Neural cell (in vitro differentiated cells): Measurements from ENCODE around the gene CAPN12. TPM values are rescaled to one million over a fixed set of nuclear protein-coding genes. Genes with fewer than 3 reads are reported as not detected.

Experiments used
- H2AFZ ChIP-seq: fragments of 200-600, 300-800 bp; sonication (generic), shearing (Covaris generic); 2 replicates; pipeline ENCODE4 v1.6.0; 2014; ENCODE audit warnings: low read depth, mild to moderate bottlenecking, antibody characterized with exemption, low read length, moderate library complexity
- H3F3A ChIP-seq: fragments of 200-600 bp; shearing (Covaris generic); 2 replicates; pipeline ENCODE4 v1.6.1; 2016; ENCODE audit warnings: mild to moderate bottlenecking, moderate library complexity, mixed read lengths, antibody characterized with exemption, low read length; ENCODE audit not compliant: insufficient read depth, poor library complexity, severe bottlenecking
- H3K27ac ChIP-seq: fragments of 200-600, 300-800 bp; sonication (generic), shearing (Covaris generic); 2 replicates; pipeline ENCODE4 v1.5.1; 2014; ENCODE audit warnings: mild to moderate bottlenecking, low read length, moderate library complexity
- H3K27me3 ChIP-seq: fragments of 300-800, 200-600 bp; sonication (generic), shearing (Covaris generic); 2 replicates; pipeline ENCODE4 v1.6.0; 2014; ENCODE audit warnings: mild to moderate bottlenecking, low read depth, low read length, moderate library complexity; ENCODE audit not compliant: insufficient read depth
- H3K36me3 ChIP-seq: fragments of 300-800, 200-600 bp; sonication (generic), shearing (Covaris generic); 2 replicates; pipeline ENCODE4 v1.5.1; 2014; ENCODE audit warnings: mild to moderate bottlenecking, antibody characterized with exemption, low read length, moderate library complexity; ENCODE audit not compliant: insufficient read depth
- H3K4me2 ChIP-seq: fragments of 300-800, 200-600 bp; sonication (generic), shearing (Covaris generic); 2 replicates; pipeline ENCODE4 v1.6.0; 2014; ENCODE audit warnings: mild to moderate bottlenecking, low read length
- H3K4me3 ChIP-seq: fragments of 300-800, 200-600 bp; sonication (generic), shearing (Covaris generic); 2 replicates; pipeline ENCODE4 v1.5.1; 2014; ENCODE audit warnings: mild to moderate bottlenecking, low read length, moderate library complexity
- H3K79me2 ChIP-seq: fragments of 200-600 bp; shearing (Covaris generic); replicated peaks from 2 replicates; pipeline ENCODE4 v1.6.0; 2014; ENCODE audit warnings: mild to moderate bottlenecking, low read length, moderate library complexity; ENCODE audit not compliant: insufficient read depth
- H3K9ac ChIP-seq: fragments of 300-800, 200-600 bp; sonication (generic), shearing (Covaris generic); 2 replicates; pipeline ENCODE4 v1.6.1; 2016; ENCODE audit warnings: mild to moderate bottlenecking, low read length, mixed read lengths
- H3K9me2 ChIP-seq: fragments of 200-600 bp; shearing (Covaris generic); 2 replicates; pipeline ENCODE4 v1.6.1; 2016; ENCODE audit warnings: mild to moderate bottlenecking, low read length, mixed read lengths; ENCODE audit not compliant: insufficient read depth
- H3K9me3 ChIP-seq: fragments of 200-600, 300-800 bp; sonication (generic), shearing (Covaris generic); 2 replicates; pipeline ENCODE4 v1.6.1; 2016; ENCODE audit warnings: mild to moderate bottlenecking, mixed run types, low read length, moderate library complexity, mixed read lengths
- H4K20me1 ChIP-seq: fragments of 200-600 bp; shearing (Covaris generic); 2 replicates; pipeline ENCODE4 v1.6.1; 2016; ENCODE audit warnings: mild to moderate bottlenecking, mixed run types; ENCODE audit not compliant: insufficient read depth
- CTCF ChIP-seq: fragments of 450-650 bp; IDR thresholded peaks from 2 replicates; pipeline ENCODE4 v1.5.1; 2014; ENCODE audit warnings: antibody characterized with exemption, mild to moderate bottlenecking, moderate library complexity; ENCODE audit not compliant: poor library complexity, severe bottlenecking
- EP300 ChIP-seq: fragments of 450-650 bp; conservative IDR thresholded peaks from 2 replicates; pipeline ENCODE4 v1.6.1; 2014; ENCODE audit warnings: antibody characterized with exemption, mild to moderate bottlenecking, moderate library complexity; ENCODE audit not compliant: poor library complexity, severe bottlenecking
- EZH2 ChIP-seq: fragments of 200-600, 300-800 bp; shearing (Covaris generic), sonication (generic); IDR thresholded peaks from 2 replicates; pipeline ENCODE4 v1.6.1; 2014; ENCODE audit warnings: antibody characterized with exemption, low read length, borderline replicate concordance, mild to moderate bottlenecking; ENCODE audit not compliant: insufficient read depth, poor library complexity, severe bottlenecking
- MXI1 ChIP-seq: fragments of 450-650 bp; conservative IDR thresholded peaks from 2 replicates; pipeline ENCODE4 v1.6.1; 2014; ENCODE audit warnings: antibody characterized with exemption, mild to moderate bottlenecking; ENCODE audit not compliant: poor library complexity, severe bottlenecking
- POLR2AphosphoS5 ChIP-seq: IDR thresholded peaks from 2 replicates; pipeline ENCODE4 v1.6.1; 2012
- RAD21 ChIP-seq: fragments of 450-650 bp; conservative IDR thresholded peaks from 2 replicates; pipeline ENCODE4 v1.6.1; 2014; ENCODE audit warnings: antibody characterized with exemption, mild to moderate bottlenecking, moderate library complexity
- REST ChIP-seq: IDR thresholded peaks from 2 replicates; pipeline ENCODE4 v1.6.1; 2012; ENCODE audit warnings: borderline replicate concordance
- SMC3 ChIP-seq: fragments of 450-650 bp; conservative IDR thresholded peaks from 2 replicates; pipeline ENCODE4 v1.6.1; 2014; ENCODE audit warnings: antibody characterized with exemption, mild to moderate bottlenecking, moderate library complexity; ENCODE audit not compliant: poor library complexity
- TAF1 ChIP-seq: IDR thresholded peaks from 2 replicates; pipeline ENCODE4 v1.6.1; 2012; ENCODE audit warnings: low read depth
- polyA plus RNA-seq: library from polyadenylated mRNA; depleted of rRNA; stranded (reverse); fragments of >200 nt; gene quantifications from 2 replicates; pipeline ENCODE4 v1.2.3, GENCODE V29; 2014

The CAPN12 gene
- polyA plus RNA-seq, 1 donor from 2014 or later, result not detected

DNA sequence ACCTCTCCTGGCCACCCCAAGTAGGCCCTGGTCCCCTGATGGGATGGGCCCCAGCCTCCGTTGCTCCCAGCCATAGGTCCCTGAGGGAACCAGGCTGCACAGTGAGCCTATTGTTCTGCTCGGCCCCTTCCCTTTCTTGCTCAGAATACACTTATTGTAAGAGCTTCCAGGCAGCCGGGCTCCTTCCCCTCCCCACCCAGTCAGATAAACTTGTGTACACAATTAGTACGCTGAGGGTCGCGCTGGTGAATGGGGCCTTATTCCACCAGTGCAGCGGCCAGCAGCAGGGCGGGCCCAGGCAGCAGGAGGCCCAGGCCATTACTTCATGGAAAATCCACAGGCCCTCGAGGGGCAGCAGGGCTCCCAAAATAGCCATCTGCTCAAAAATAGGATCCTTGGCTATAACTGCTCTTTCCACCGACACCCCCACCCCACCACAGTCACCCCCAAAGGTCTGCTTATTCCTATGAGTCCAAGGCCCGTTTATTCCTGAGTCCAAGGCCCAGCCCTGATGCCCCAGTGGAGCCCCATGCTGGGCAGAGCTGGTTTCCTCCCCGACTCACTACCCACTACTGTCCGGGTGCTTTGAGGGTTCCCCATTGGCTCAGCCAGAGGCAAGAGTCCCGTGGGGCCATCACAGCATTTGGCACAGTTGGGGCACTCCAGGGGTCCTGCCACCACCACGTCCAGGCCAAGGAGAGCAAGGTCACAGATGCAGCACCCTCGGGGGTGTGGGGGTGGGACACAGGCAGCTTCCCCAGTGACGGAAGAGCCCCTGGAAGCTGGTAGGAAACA is 22.1 kb downstream of the CAPN12 start:
- Histone ChIP-seq H2AFZ (no peak overlapping the region), H3K27me3 (no peaks in the 10 kb centered on the region), H4K20me1 (no peaks in the 10 kb centered on the region), H3K4me3 (no peak overlapping the region), H3K9me3 (no peaks in the 10 kb centered on the region), H3K79me2 (no peaks in the 10 kb centered on the region), H3K9ac (no peak overlapping the region), H3K36me3 (no peaks in the 10 kb centered on the region), H3K4me2 (no peak overlapping the region), H3K27ac (no peak overlapping the region), H3K9me2 (no peaks in the 10 kb centered on the region), H3F3A (no peaks in the 10 kb centered on the region)
- TF ChIP-seq POLR2AphosphoS5 (no peak), TAF1 (no peak), MXI1 (no peak), RAD21 (no peak), CTCF (no peak), EZH2 (no peak), REST (no peak), SMC3 (no peak), EP300 (no peak)

DNA sequence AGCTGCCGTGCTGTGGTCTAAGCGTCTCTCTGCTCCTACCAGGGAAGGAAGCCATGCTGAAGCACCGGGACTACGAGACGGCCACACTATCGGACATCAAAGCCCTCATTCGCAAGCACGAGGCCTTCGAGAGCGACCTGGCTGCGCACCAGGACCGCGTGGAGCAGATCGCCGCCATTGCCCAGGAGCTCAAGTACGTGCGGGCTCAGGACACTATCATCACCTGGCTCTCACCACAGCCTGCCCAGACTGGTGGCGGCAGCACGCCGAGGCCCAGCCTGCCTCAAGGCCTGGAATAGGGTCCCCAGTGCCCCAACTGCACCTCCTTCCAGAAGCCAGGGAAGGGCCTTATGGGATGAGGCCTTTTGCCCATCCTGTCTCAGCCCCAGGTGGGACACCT is 22.8 kb downstream of the CAPN12 start:
- no peaks in the 10 kb centered on the region for H3K9me3 ChIP-seq
- H2AFZ ChIP-seq, result no peak overlapping the region
- no peak overlapping the region for H3K27ac ChIP-seq
- H4K20me1 ChIP-seq, result no peaks in the 10 kb centered on the region
- no peaks in the 10 kb centered on the region for H3F3A ChIP-seq
- no peaks in the 10 kb centered on the region for H3K36me3 ChIP-seq
- TF ChIP-seq SMC3 (no peak), REST (no peak)
- H3K9me2 ChIP-seq, result no peaks in the 10 kb centered on the region
- no peak overlapping the region for H3K9ac ChIP-seq
- no peak overlapping the region for H3K4me2 ChIP-seq
- no peaks in the 10 kb centered on the region for H3K27me3 ChIP-seq
- H3K79me2 ChIP-seq, result no peaks in the 10 kb centered on the region
- no peak overlapping the region for H3K4me3 ChIP-seq
